Measurements from ENCODE around the gene FXN.

The FXN gene

DNA sequence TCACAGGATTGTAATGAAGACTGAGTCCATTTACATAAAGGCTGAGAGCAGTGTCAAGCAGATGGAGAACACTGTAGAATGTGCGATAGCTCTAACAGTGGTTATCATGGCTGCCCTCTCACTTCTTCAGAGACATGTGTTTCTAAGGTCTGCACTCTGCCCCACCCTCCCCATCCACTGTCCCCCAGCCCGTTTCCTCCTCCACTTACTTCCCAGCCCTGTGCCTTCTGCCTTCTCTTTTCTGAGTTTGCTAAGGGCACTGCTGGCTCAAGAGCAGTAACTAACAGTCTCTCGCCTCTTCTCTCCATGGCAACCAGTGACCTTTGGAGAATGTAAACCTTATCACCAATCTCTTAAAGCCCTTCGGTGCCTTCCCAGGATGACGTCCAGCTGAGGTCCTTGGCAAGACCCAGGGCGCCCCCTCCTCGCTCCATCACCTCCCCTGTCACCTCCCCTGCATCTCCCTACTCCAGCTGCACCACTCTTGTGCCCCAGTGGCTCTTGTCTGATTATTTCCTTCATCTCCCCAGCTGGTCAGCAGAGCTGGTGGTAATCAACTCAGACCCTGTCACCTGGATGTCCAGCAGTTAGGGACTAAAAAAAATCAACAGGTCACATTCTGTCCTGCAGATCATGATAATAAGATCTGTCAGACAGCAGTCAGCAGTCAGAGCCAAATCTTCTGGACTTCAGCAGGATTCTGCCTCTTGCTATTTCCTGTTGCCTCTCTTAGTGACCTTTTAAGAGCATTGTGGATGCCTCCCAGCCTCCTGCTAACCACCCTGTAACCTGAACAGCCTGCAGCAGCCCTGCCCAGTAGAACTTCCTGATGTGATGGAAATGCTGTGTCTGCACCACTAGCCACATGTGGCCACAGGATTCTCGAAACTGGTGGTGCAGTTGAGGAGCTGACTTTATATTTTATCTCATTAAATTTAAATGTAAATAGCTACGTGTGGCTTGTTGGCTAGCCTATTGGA, 9.0 kb downstream of the FXN start:
- TF ChIP-seq, protein P1, sequence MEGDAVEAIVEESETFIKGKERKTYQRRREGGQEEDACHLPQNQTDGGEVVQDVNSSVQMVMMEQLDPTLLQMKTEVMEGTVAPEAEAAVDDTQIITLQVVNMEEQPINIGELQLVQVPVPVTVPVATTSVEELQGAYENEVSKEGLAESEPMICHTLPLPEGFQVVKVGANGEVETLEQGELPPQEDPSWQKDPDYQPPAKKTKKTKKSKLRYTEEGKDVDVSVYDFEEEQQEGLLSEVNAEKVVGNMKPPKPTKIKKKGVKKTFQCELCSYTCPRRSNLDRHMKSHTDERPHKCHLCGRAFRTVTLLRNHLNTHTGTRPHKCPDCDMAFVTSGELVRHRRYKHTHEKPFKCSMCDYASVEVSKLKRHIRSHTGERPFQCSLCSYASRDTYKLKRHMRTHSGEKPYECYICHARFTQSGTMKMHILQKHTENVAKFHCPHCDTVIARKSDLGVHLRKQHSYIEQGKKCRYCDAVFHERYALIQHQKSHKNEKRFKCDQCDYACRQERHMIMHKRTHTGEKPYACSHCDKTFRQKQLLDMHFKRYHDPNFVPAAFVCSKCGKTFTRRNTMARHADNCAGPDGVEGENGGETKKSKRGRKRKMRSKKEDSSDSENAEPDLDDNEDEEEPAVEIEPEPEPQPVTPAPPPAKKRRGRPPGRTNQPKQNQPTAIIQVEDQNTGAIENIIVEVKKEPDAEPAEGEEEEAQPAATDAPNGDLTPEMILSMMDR (IDR thresholded peaks at IDR 0.05): no peak

DNA sequence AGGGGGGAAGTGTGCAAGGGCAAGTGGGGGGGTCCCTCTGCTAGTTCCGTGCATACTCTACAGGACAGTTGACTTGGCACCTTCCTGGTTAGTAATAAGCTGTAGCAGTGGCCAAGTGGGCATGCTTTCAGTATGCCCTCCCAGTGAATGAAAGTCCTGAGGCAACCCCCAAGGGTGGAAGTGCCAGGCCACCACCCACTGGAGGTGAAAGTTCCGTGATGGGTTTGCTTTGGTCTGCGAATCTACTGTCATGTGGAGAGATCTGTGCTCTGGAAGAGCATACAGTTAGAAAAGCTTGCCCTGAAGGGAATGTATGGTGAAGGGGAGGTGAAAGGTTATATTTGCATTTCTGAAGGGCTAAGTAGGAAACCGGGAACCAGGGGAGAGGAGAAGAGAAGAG, 10.3 kb downstream of the FXN start:
- TF ChIP-seq, protein P1 (IDR thresholded peaks at IDR 0.05): no peak

DNA sequence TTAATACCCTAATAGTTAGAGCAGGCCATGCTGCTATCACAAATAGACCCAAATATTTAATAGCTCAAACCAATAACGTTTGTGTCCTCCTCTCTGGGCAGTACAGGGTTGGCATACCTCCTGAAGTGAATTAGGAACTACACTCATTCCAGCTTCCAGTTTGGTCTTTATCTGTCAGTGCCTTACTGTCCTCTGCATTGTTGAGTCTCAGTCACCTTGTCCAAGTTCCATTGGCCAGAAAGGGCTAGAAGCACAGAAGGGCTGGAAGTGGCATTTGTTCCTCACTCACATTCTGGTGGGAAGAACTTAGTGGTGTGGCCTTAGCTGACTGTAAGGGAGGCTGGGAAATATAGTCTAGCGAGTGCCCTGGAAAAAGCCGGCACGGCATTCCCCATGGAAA, 11.2 kb downstream of the FXN start:
- TF ChIP-seq, protein P1 (IDR thresholded peaks at IDR 0.05): no peak

DNA sequence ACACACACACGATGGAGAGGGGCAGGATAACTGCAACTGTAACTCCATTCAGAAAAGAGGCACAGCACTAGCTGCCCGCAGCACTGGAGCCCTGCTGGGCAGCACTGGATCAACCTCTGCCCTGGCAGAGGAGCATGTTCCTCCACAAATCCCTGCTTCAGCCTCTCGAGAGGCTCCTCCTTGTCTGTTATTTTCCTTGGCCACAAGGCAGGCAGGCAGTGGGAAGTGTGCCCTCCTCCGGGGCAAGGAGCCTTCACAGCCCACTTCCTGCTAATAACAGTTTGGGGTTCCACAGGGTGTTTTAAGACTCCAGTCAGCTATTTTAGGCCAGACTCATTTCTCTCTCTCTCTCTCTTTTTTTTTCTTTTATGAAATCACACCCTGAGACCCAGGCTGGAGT, 11.8 kb downstream of the FXN start:
- TF ChIP-seq, protein P1 (IDR thresholded peaks at IDR 0.05): no peak

DNA sequence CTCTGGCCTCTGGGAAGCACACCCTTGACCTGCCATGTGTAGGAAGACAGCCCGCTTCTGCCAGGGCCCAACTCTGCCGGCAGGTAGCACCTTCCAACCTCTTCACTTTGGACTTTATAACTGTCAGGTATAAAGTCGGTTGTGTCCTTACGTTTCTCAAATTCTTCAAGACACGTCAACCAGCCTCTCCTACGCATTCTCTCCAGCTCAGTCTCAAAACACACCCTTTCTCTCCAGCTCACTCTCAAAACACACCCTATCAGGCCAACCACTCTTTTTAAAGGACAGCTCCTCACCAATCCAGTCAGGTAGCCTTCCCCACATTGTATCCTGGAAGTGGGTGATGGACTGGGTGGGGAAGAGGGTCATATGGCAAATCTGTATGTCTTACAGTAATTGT, 13.5 kb downstream of the FXN start:
- TF ChIP-seq, protein P1 (IDR thresholded peaks at IDR 0.05): no peak

DNA sequence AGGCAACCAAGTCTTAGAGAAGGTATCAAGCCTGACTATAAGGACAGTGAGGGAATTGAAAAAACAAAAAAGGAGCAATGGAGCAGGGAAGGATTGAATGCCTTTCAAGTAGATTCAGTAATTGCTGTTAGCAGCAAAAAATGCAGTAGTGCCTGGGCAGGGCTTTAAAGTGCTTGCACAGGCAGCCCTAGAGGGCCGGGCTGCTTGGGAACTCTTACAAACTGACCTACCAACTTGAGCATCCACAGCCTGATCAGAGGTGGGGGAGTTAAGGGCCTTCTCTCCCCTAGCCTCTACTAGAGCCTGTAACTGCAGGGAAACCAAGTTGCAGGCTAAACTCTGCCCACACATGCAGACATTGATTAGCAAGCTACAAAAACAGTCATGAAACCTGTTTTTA, 19.4 kb downstream of the FXN start:
- TF ChIP-seq, protein P1 (IDR thresholded peaks at IDR 0.05): no peak

DNA sequence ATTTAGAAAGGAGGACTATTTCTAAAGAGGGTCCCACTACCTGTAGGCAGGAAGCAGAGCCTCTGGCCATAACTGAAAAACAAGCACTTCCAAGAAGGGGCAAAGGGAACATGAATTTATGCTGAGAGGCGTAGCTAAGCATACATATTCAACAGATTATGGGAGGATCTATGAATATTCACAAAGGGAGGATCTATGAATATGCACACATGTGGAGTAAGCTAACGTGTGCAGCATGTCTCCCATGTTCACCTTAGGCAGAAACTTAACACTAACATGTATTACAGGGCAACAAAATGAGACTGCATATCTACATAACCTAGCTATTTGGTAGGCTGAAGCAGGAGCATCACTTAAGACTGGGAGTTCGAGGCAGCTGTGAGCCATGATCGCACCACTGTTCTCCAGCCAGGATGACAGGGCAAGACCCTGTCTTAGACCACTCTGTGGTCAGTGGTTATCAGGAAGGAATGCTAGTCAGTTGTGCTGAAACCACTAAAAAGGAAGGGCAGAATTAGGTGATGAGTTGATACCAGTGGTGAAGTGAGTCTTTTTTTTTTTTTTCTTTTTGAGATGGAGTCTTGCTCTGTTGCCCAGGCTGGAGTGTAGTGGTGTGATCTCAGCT, 20.8 kb downstream of the FXN start:
- TF ChIP-seq, protein P1 (IDR thresholded peaks at IDR 0.05): no peak
